NCI-H748 (cell line): Measurements from ENCODE around the gene TAF12.
"Not testable (repeated sequence)": the region's sequence is repeated elsewhere in the genome, so short reads cannot be mapped to it uniquely, and the experiment has no call there.

Experiments used
- DNase-seq: peaks from one replicate; lab custom pipeline; 2025; ENCODE audit not compliant: unreplicated experiment; lab: John Stamatoyannopoulos, UW

Gene TAF12

GRCh38 chr1:28582248-28582615 is 60.6 kb downstream of the TAF12 start:
- peak; percentile 57 for DNase-seq

- DNase-seq = peak; percentile 94
These were observed 61.2 kb downstream of the TAF12 start for GRCh38 chr1:28581531-28582247.

- DNase-seq = peak; percentile 65
These were observed 61.9 kb downstream of the TAF12 start for GRCh38 chr1:28580722-28581530.

- no peak for DNase-seq
These were observed 63.5 kb downstream of the TAF12 start for GRCh38 chr1:28579401-28579800.

GRCh38 chr1:28578696-28579218 is 64.1 kb downstream of the TAF12 start:
- DNase-seq = no peak

- DNase-seq = no peak
These were observed 64.9 kb downstream of the TAF12 start for GRCh38 chr1:28577738-28578536.

GRCh38 chr1:28577052-28577678 is 65.7 kb downstream of the TAF12 start:
- no peak for DNase-seq

GRCh38 chr1:28573564-28573963 is 69.3 kb downstream of the TAF12 start:
- DNase-seq = no peak

- DNase-seq = not testable (repeated sequence)
These were observed 70.0 kb downstream of the TAF12 start for GRCh38 chr1:28572891-28573290.

GRCh38 chr1:28571911-28572310 is 71.0 kb downstream of the TAF12 start:
- no peak for DNase-seq

- DNase-seq = no peak
These were observed 75.9 kb downstream of the TAF12 start for GRCh38 chr1:28566931-28567330.

GRCh38 chr1:28565726-28566125 is 77.1 kb downstream of the TAF12 start:
- no peak for DNase-seq

- DNase-seq = no peak
These were observed 77.8 kb downstream of the TAF12 start for GRCh38 chr1:28565040-28565439.

GRCh38 chr1:28564310-28564709 is 78.6 kb downstream of the TAF12 start:
- DNase-seq = no peak

GRCh38 chr1:28560886-28561285 is 82.0 kb downstream of the TAF12 start:
- DNase-seq = no peak
